NCI-H1092 (cell line): Measurements from ENCODE around the gene GRM8.

Source experiments
- DNase-seq: peaks from one replicate; lab custom pipeline; 2025; lab: John Stamatoyannopoulos, UW

Gene GRM8

DNA sequence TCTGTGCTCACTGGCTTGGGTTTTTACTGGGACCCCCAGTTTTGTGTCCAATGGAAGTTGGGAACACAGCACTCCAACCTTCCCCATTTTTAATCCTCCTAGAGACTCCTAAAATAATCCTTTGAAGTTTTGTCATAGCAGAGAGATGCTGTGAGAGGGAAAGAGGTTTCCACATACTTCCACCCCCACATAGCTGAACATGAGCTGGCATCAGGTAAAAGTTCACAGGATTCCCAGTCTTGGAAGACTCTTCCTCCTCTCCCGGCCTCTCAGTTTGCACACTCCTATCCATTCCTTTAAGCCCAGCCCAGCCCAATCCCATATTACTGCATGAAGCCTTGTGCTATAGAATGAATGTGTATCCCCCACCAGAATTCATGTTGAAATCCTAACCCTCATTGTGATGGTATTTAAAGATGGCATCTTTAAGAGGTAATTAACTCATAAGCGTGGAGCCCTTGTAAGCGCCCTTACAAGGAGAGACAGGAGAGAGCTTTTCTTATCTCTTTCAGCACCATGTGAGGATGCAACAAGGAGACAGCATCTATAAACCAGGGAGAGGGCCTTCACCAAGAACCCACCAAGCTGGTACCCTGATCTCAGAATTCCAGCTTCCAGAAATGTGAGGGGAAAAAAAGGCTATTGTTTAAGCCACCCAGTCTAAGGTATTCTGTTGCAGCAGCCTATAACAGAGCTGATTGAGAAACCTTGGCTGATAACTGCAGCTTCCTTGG, 22.4 kb downstream of the GRM8 start:
- DNase-seq: no peak

DNA sequence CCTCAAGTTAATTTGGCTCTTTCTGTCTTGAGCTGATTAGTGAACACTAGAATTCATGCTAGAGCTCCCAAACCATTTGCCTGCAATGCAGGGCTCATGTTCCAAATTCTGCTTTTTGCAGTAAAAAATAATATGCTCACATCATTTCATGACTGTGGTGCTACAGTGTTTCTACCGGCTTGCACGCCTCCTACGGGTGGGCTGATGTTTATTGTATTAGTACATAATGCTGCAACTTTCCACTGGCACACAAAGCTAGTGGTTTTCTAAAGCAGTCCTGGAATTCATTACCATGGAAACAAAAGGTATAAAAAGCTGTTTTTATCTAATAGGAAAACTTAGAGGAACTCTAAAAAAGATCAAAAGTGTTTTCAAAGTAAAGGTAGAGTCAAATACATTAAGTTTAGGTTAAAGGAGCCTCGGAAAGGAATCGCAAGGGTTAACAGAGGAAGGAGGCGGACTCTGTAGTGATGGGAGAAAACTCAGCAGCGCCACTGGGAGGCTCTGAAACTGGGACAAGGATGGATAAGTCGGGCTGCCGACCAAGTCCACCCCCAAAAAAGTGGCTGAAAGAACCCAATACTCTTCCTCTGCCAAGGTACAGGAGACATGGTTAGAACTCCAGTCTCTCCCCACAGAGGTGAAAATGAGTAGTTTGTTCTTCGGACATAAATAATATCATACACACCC, 25.9 kb downstream of the GRM8 start:
- no peak for DNase-seq

DNA sequence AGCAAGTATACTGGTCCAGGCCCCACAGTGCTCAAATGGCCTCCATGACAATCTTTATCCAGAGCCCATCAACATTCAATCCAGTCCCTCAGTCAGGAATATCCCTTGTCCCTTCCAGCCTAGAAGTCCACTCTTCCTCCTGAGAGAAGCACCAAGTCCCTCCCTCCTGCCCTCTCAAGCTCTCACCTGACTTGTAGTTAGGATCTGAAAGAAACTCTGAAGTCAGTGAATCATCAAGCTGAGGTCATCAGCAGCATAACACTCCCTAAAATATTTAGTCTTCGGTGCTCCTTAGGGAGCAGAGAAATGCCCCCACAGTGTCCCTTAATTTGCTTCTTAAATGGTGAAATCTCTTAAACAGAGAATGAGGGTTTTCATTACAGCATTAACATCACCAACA, 31.0 kb downstream of the GRM8 start:
- no peak for DNase-seq

GRCh38 chr7:127214956-127215718, 37.6 kb downstream of the GRM8 start:
- DNase-seq: no peak

DNA sequence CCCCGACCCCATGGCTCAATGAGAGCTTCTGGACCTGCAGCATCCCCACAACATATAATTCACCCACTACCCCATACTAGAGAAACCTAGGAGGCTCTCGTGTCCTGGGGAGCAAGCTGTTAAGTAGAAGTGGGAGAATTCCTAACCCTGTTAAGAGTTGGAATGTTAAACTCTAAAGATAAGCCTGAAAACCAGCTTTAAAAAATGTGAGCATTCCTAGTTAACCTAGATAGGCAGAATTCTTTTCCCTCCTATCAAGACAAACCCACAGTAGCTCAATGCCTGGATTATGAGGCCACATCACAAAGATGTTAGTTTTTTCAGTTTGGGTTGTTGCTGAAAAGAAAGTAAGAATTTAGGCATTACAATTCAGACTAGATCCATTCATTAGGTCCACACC, 42.9 kb downstream of the GRM8 start:
- DNase-seq: no peak

DNA sequence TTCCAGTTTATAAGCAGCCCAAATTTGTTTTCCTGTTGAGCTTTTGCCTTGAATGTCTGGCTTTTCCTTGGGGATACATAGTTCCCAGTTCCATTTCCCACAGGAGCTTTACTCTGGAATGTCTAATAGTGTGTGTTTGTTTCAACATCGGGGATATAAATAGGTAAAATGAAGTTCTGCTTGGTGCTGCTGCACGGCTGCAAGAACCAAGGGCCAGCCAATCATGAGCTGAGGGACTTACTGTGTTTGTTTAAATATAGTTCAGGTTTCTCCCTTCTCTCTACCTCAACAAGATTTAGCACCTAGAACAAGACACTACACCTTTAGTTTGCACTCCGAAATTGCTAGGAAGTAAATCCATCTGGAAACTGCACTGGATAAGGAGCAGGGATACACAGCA, 43.9 kb downstream of the GRM8 start:
- no peak for DNase-seq

- DNase-seq: no peak
These were observed 44.4 kb downstream of the GRM8 start for GRCh38 chr7:127208351-127208750.

- no peak for DNase-seq
These were observed 44.9 kb downstream of the GRM8 start for GRCh38 chr7:127207806-127208205.

DNA sequence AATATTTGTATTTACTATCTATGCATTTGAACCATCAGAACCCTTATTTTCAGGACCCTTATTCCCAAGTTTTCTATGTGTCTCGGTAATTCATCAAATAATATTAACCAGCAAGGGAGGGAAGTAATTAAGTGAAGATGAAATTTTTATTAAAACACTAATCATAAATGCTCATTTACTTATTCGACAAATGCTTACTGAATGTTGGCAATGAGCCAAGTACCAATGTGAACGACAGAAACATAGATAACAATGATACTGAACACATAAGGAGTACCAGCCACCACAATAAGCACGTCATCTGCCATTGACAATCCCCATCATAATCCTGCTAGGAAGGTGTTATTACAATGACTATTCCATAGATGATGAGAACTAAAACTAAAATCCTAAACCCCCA, 45.5 kb downstream of the GRM8 start:
- no peak for DNase-seq

DNA sequence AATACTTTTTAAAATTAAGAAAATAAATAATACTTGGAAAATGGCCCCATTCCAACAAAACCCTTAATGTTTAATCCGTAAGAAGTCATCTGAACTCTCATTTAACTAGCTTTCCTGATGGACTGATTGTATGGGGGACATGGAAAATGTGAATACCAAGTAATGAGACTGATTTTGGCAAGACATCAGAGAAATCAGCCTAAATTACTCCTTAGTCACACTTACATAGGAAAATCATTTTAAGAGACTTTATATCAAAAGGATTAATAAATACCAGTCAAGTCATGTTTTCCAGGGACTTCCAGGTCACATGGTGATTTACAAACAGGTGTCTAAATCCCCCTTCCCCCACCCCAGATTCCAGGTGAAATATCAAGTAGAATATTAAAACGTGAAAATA, 58.2 kb downstream of the GRM8 start:
- DNase-seq: no peak

DNA sequence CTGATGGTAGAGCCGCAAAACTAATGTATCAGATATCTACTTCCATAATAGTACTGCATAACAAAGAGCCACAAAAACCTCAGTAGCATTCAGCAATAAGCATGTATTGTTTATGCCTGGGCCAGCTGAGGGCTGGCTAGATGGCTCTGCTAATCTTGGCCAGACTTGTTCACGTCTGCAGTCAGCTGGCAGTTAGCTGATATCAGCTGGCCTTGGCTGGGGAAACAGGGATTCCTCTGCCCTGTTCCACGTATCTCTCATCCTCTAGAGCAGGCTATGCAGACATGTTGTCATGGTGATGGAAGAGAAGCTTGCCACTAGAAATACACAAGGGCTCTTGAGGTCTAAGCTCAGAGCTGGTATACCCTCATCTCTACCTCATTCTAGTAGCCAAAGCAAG, 62.9 kb downstream of the GRM8 start:
- peak; percentile 74 for DNase-seq

DNA sequence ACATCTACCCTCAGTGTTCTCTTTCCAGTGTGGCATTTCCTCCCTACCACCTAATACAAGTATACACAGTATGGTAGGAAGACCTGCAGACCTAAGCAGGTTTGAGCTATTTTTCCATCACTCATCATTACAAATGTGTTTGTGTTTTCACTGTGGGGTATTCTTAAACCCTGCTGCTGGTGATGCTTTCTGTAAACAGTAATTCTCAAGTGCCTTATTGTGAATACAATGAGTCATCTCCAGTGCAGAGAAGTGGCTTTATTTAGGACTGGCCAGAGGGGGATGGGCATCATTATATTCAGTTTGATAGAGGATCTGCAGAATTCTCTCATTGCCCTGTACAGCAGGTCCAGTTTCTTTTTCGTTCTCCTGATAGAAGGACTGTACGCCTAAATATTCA, 63.7 kb downstream of the GRM8 start:
- DNase-seq: peak; percentile 5

DNA sequence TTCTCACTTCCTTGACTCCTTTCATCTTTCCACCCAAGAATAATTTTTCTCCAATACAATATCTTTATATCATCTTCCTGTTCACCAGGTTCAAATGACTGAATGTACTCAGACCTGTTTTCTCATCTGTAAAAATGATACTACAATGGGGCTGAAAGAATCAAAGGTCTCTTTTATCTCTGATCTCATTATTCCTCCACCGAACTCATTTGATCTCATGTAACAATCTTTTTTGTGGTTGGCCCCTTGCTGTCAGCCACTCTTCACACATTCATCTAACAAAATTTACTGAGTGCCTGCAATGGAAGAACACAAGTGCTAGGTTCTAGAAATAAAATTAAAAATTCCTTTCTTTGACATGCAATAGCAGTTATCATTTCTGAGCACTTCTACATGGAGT, 65.0 kb downstream of the GRM8 start:
- DNase-seq: no peak

GRCh38 chr7:127186686-127187085, 66.1 kb downstream of the GRM8 start:
- DNase-seq: no peak

- no peak for DNase-seq
These were observed 75.6 kb downstream of the GRM8 start for GRCh38 chr7:127177156-127177555.

- no peak for DNase-seq
These were observed 90.4 kb downstream of the GRM8 start for GRCh38 chr7:127162366-127162765.

DNA sequence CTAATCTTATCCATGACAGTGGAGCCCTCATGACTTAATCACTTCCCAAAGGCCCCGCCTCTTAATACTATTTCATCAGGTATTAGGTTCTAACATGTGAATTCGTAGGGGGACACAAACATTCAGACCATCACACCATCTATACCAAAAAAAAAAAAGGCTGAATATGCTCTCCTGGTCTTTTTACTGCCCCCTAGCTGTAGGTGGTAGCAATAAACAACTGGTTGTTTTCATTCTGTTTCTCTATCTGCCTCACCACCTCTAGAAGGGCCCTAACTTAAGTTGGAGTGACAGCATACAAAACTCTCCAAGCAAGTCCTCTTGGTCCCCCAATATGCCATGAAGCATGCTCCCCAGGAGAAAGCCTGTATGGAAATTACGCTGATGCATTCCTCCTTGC, 94.1 kb downstream of the GRM8 start:
- no peak for DNase-seq

DNA sequence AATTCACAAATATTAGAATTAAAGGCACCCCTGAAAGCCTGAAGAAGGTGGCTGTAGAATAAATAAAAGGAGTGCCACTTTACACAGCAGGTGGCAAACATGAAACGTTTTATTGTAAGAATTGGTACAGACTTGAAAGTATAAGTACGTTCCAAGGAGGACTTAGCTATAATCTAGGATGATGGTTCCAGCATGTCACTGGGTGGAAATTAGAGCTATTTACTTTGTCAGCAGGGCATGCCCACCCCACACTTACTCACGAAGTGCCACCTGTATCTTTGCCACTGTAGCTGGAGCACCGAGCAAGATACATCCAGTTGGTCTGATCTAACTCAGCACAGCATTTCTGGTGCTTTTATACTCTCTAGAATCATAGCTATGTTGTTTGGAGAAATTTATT, 97.8 kb downstream of the GRM8 start:
- no peak for DNase-seq

DNA sequence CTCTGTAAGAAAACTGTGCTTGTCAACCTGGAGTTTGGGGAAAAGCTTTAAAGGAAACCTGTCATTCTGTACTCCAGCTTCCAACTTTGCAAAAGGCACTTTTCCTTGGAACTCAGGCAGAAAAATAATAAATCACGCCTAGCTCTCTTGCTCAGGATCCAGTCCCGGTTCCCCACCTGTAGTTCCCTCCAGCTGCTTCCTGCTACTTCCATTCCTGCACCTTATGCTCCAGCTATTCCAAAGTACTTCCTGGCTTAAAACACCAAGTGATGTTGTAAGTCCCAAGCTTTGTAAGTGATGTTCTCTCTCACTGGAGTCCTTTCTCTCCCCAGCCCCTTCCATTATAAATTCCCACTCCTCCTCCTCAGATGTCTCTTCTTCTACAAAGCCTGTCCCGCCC, 98.6 kb downstream of the GRM8 start:
- no peak for DNase-seq

DNA sequence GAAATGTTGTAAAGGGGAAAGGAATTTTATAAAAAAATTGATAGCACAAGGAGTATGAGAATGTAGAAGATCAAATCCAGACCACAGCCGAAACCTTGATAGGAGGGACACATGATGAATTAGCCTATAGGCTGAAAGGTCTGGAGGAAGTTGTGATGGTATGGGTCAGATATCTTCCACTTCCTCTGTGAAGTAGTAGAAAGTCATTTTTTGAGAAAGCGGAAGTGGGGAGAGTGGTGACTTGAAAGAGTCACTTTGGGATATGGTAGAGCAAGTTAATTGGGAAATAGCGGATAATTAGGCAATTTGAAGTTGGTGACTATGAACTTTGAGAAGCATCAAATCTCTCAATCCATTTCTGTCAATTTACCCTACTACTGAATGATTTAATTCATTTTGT, 99.4 kb downstream of the GRM8 start:
- DNase-seq: no peak

GRCh38 chr7:127152423-127152822, 100.3 kb downstream of the GRM8 start:
- no peak for DNase-seq

- DNase-seq: no peak
These were observed 101.4 kb downstream of the GRM8 start for GRCh38 chr7:127151379-127151778.

- no peak for DNase-seq
These were observed 102.2 kb downstream of the GRM8 start for GRCh38 chr7:127150543-127150942.
